ENCODE data around the gene LRGUK.

The LRGUK gene

GRCh38 chr7:134203186-134203889 lies 76.2 kb downstream of the LRGUK start:
- TF ChIP-seq CTCF (IDR thresholded peaks at IDR 0.05; ENCODE audit: insufficient read depth, low read depth, low read length, missing control alignments), result no peak
- no peak for DNase-seq (ENCODE audit: low read depth)
- no peak overlapping the region for H3K4me3 ChIP-seq (ENCODE audit: low read depth, low read length)

- no peak overlapping the region for H3K4me3 ChIP-seq (ENCODE audit: low read depth, low read length)
- no peak for DNase-seq (ENCODE audit: low read depth)
- no peak for TF ChIP-seq CTCF (IDR thresholded peaks at IDR 0.05; ENCODE audit: insufficient read depth, low read depth, low read length, missing control alignments)
Measured at GRCh38 chr7:134209322-134210015, 82.3 kb downstream of the LRGUK start.

- DNase-seq (ENCODE audit: low read depth), result no peak
- H3K4me3 ChIP-seq (ENCODE audit: low read depth, low read length), result no peak overlapping the region
- TF ChIP-seq CTCF (IDR thresholded peaks at IDR 0.05; ENCODE audit: insufficient read depth, low read depth, low read length, missing control alignments), result no peak
Measured at GRCh38 chr7:134210227-134210626, 83.1 kb downstream of the LRGUK start.

- no peak overlapping the region for H3K4me3 ChIP-seq (ENCODE audit: low read depth, low read length)
- no peak for DNase-seq (ENCODE audit: low read depth)
- no peak for TF ChIP-seq CTCF (IDR thresholded peaks at IDR 0.05; ENCODE audit: insufficient read depth, low read depth, low read length, missing control alignments)
Measured at GRCh38 chr7:134210976-134211663, 84.0 kb downstream of the LRGUK start.

- TF ChIP-seq CTCF (IDR thresholded peaks at IDR 0.05; ENCODE audit: insufficient read depth, low read depth, low read length, missing control alignments), result no peak
- DNase-seq (ENCODE audit: low read depth), result no peak
- H3K4me3 ChIP-seq (ENCODE audit: low read depth, low read length), result no peak overlapping the region
Measured at GRCh38 chr7:134211817-134212216, 84.7 kb downstream of the LRGUK start.

GRCh38 chr7:134212576-134213546 lies 85.7 kb downstream of the LRGUK start:
- no peak overlapping the region for H3K4me3 ChIP-seq (ENCODE audit: low read depth, low read length)
- TF ChIP-seq CTCF (IDR thresholded peaks at IDR 0.05; ENCODE audit: insufficient read depth, low read depth, low read length, missing control alignments), result no peak
- no peak for DNase-seq (ENCODE audit: low read depth)

Data from GM12865 (cell line).